Measurements from ENCODE around the gene SF3A2. TPM values are rescaled to one million over a fixed set of nuclear protein-coding genes. Genes with fewer than 3 reads are reported as not detected.

The SF3A2 gene
- total RNA-seq, 1 experiment from 2014 or later = 107 TPM

DNA sequence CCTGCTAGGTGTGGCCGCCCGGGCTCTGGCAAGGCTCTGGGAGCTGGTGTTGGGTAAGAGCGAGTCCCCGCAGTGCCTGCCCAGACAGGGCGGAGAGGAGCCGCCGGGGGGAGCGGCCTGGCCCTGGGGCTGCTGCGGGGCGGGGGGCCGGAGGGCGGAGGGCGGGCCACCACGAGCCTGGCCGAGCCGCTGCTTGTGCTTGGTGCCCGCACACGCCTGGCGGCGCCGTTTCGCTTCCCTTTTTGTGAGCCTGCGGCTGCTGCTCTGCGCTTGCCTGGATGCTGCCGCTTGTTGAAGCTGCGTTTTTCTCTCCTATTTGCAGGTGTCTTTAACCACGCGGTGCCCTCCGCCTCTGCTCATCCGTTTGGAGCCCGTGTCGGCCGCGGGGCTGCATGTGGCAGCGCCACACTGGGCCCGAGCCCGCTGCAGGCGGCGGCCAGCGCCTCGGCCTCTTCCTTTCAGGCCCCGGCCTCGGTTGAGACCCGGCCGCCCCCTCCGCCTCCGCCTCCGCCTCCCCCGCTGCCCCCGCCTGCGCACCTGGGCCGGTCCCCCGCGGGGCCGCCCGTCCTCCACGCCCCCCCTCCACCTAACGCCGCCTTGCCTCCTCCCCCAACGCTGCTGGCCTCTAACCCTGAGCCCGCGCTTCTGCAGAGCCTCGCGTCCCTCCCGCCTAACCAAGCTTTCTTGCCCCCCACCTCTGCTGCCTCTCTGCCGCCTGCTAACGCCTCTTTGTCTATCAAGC lies 9.0 kb upstream of the SF3A2 start:
- H3K36me3 ChIP-seq (replicated peaks; ENCODE audit: control insufficient read depth, insufficient read depth, low read length) = peaks cover 4% of the 10 kb centered on the region
- peak; percentile 80 for DNase-seq
- no peak overlapping the region for H3K4me3 ChIP-seq (ENCODE audit: insufficient read depth, low read depth, low read length)
- H3K27me3 ChIP-seq (ENCODE audit: control insufficient read depth, insufficient read depth, low read length) = no peaks in the 10 kb centered on the region

DNA sequence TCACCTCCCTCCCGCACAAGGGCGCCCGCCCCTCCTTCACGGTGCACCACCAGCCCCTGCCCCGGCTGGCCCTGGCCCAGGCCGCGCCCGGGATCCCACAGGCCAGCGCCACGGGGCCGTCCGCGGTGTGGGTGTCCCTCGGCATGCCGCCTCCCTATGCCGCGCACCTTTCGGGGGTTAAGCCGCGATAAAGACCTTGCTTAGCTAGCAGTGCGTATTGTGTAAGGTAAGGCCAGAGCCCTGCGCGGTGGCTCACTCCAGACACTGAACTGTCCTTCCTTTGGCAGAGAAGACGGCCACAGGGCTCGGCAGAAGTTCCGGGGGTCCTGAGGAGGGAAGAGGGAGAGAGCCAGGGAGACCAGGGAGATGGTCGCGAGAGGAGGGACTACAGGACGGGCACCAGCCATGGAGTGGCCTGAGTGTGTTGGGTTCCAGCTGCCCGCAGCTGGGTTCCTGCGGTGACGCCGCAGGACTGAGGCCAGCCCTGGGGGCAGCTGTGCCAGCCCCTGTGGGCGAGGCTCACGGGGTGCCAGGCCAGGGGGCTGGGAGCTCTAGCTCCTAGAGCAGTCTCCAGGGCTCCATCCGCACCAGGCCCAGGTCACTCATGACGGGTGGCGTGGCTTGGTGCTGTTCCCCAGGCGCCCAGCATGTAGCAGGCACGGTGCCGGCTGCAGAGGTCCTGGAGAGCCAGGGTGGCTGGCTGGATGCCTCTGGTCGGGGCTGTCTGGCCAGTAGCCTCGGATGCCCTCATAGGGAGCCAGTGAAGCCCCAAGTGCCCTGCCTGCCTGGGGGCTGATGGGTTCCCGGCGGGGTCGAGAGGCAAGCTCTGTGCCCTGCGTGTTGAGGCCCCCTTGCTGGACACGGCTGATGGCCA lies 8.2 kb upstream of the SF3A2 start:
- Histone ChIP-seq H3K4me3 (ENCODE audit: insufficient read depth, low read depth, low read length) (no peak overlapping the region), H3K36me3 (replicated peaks; ENCODE audit: control insufficient read depth, insufficient read depth, low read length) (peaks cover 4% of the 10 kb centered on the region), H3K27me3 (ENCODE audit: control insufficient read depth, insufficient read depth, low read length) (no peaks in the 10 kb centered on the region)
- no peak for DNase-seq

DNA sequence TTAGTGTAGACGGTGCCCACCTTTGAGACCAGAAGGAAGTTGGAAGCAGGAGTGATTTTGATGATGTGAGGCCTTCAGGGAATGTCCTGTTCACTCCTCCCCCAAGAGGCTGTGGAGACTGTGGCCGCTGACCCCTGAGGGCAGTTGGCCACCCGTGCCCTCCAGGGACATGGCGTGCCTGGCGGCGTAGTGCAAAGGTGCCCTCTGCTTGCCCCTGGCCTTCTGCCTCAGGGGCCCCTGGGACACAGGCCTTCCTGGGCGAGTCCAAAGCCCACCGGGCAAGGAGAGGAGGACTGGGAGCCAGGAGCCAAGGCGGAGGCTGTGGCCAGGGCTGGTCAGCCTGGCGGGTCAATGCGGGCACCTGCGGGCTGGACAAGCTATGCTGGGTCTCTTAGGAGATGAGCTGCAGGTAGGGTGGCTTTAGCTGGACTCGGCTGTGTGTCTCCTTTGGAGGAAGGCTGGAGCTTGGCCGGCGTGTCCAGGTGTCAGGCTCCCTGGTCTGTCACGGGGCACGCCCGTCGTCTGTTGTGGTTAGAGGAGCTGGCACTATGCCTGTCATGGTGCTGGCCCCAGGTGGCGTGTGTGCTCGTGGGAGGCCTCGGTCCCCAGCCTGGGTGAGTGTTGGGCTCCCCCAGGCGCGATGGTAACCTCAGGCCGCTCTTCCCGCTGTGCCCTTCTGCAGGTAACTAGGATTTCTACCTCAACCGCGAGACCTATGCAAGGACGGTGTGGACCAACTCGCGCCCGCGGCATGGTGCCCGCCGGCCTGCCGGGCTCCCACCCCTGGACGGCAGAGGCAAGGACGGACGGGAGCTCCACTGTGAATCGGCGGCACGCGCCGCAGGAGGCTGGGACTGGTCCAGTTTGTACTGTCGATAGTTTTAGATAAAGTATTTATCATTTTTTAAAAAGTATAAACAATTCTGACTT lies 7.3 kb upstream of the SF3A2 start:
- H3K36me3 ChIP-seq (replicated peaks; ENCODE audit: control insufficient read depth, insufficient read depth, low read length) = peaks cover 8% of the 10 kb centered on the region

DNA sequence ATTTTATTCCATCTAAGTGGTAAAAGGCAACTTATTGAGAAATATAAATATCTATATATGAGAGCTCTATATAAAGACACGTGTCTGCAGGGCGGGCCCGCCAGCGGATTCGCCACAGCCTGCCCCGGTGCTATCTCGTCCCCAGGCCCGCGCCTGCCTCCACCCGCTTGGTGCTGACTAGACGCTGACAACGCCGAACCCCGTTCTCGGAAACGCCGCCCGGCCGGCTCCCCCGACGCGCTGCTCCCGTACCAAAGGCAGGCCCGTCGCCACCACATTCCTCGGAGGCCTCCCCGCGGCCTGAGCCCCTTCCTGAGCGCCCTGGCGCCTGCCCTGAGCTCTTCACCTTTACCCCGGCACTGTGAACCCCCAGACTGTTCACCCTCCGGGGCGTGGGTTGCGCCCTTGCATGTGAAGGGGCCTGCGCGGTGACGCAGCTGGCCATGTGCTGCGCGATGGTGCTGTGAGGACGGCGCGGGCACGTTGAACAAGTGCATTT lies 6.5 kb upstream of the SF3A2 start:
- Histone ChIP-seq H3K4me3 (ENCODE audit: insufficient read depth, low read depth, low read length) (no peak overlapping the region), H3K36me3 (replicated peaks; ENCODE audit: control insufficient read depth, insufficient read depth, low read length) (peaks cover 5% of the 10 kb centered on the region), H3K27me3 (ENCODE audit: control insufficient read depth, insufficient read depth, low read length) (no peaks in the 10 kb centered on the region)
- DNase-seq = peak; percentile 76

More for the DNA sequence above, 7.3 kb upstream of the SF3A2 start:
- DNase-seq = peak; percentile 68
- Histone ChIP-seq H3K4me3 (ENCODE audit: insufficient read depth, low read depth, low read length) (no peak overlapping the region), H3K27me3 (ENCODE audit: control insufficient read depth, insufficient read depth, low read length) (no peaks in the 10 kb centered on the region)

- no peaks in the 10 kb centered on the region for H3K27me3 ChIP-seq (ENCODE audit: control insufficient read depth, insufficient read depth, low read length)
- H3K36me3 ChIP-seq (replicated peaks; ENCODE audit: control insufficient read depth, insufficient read depth, low read length) = peaks cover 3% of the 10 kb centered on the region
- DNase-seq = no peak
- H3K4me3 ChIP-seq (ENCODE audit: insufficient read depth, low read depth, low read length) = no peak overlapping the region
Observed at GRCh38 chr19:2230807-2231533, 5.7 kb upstream of the SF3A2 start.

DNA sequence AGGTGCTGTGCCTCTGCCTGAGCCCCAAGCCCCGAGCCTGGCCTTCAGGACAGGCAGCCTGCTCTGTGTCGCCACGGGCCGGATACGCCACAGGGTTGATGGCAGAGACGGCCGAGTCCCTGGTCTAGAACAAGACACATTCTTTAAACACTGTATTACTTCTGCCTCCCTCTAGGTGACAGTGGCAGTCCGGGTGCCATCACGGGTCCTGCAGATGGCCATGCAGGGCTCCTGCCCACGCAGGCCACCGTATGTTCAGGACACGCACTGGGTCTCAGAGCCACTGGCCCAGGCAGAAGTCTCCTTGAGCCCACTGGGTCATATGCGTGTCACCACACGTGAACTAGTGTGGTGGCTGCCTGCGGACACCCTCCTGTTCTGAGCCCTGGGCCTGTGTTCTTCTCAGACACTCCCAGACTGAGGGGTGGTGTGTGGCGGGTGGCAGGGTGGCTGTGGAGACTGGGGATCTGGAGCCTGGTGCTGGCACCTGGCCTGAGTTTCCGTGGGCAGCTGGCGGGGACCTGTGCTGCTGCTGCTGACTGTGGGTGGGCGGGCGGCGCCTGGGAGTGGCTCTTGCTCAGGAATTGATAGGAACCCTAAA lies 4.9 kb upstream of the SF3A2 start:
- H3K27me3 ChIP-seq (ENCODE audit: control insufficient read depth, insufficient read depth, low read length) = no peaks in the 10 kb centered on the region
- peak; percentile 82 for DNase-seq
- H3K36me3 ChIP-seq (replicated peaks; ENCODE audit: control insufficient read depth, insufficient read depth, low read length) = peaks cover 3% of the 10 kb centered on the region

DNA sequence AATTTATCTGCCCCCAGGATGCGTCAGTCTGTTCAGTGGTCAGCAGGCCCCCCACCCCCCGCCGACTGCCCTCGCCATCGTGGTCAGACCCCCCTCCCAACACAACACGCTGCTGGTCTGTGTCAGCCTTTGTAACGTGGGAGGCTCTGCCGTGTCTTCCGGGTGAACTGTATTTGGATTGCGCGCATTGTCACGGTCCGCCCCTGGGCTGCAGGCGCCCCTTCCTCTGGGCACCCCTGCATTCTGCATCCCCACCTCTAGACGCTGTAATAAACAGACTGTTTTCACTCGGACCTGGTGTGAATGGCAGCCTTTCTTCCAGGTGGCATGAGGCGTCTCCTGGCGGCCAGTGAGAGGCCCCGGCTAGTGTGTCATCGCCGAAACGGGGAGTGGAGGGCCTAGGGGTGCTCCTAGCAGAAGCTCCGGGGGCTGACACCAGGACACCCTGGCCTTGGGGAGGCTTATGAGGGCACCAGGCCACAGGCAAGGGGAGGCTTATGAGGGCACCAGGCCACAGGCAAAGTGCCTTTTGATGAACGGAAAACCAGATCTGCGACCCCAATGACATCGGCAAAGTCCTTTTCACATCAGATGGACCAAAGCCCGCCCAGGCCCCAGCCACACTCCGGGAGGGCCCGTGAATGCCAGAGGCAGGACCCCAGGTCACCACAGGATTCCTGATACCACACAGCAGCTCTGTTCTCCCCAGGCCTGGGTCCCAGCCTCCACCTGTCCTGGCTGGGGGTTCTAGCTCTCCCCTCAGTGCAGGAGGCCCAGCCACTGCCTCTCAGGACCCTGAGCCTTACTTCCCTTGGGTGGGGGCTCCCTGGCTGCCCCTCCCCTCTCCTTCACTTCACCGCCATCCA lies 4.1 kb upstream of the SF3A2 start:
- Histone ChIP-seq H3K27me3 (ENCODE audit: control insufficient read depth, insufficient read depth, low read length) (no peaks in the 10 kb centered on the region), H3K36me3 (replicated peaks; ENCODE audit: control insufficient read depth, insufficient read depth, low read length) (peaks cover 3% of the 10 kb centered on the region)

More for the DNA sequence above, 4.9 kb upstream of the SF3A2 start:
- no peak overlapping the region for H3K4me3 ChIP-seq (ENCODE audit: insufficient read depth, low read depth, low read length)

DNA sequence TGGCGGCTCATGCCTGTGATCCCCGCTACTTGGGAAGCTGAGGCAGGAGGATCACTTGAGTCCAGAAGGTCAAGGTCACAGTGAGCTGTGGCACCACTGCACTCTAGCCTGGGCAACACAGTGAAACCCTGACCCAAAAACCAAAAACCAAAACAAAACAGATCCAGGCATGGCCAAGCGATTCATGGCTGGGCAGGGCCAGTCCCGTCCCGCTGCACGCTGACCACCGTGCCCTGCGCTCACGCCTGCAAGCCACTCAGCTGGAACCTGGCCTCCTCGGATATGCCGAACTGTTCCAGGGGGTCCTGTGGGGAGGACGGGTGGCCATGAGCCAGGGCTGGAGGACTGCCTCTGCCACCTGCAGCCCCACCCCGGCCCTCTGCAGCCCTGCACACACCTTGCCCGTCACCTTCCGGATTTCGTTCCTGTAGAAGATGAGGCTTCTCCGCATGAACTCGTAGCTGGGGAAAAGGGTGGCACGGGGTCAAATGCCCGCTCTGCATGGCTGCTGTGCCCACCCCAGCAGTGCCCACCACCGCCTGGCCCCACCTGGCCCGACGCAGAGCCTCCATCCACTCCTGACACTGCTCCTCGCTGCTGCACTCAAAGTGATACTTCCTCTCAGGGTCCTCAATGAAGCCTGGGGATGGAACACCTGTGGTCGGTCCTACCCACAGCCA lies 2.9 kb upstream of the SF3A2 start:
- DNase-seq = no peak
- peaks cover 3% of the 10 kb centered on the region for H3K36me3 ChIP-seq (replicated peaks; ENCODE audit: control insufficient read depth, insufficient read depth, low read length)
- H3K4me3 ChIP-seq (ENCODE audit: insufficient read depth, low read depth, low read length) = no peak overlapping the region
- H3K27me3 ChIP-seq (ENCODE audit: control insufficient read depth, insufficient read depth, low read length) = no peaks in the 10 kb centered on the region

More for the DNA sequence above, 4.1 kb upstream of the SF3A2 start:
- H3K4me3 ChIP-seq (ENCODE audit: insufficient read depth, low read depth, low read length) = no peak overlapping the region
- DNase-seq = no peak

- DNase-seq = no peak
- H3K36me3 ChIP-seq (replicated peaks; ENCODE audit: control insufficient read depth, insufficient read depth, low read length) = peaks cover 3% of the 10 kb centered on the region
- H3K4me3 ChIP-seq (ENCODE audit: insufficient read depth, low read depth, low read length) = peak overlapping the region; percentile 93
- no peaks in the 10 kb centered on the region for H3K27me3 ChIP-seq (ENCODE audit: control insufficient read depth, insufficient read depth, low read length)
Observed at GRCh38 chr19:2234996-2235380, 1.6 kb upstream of the SF3A2 start.

DNA sequence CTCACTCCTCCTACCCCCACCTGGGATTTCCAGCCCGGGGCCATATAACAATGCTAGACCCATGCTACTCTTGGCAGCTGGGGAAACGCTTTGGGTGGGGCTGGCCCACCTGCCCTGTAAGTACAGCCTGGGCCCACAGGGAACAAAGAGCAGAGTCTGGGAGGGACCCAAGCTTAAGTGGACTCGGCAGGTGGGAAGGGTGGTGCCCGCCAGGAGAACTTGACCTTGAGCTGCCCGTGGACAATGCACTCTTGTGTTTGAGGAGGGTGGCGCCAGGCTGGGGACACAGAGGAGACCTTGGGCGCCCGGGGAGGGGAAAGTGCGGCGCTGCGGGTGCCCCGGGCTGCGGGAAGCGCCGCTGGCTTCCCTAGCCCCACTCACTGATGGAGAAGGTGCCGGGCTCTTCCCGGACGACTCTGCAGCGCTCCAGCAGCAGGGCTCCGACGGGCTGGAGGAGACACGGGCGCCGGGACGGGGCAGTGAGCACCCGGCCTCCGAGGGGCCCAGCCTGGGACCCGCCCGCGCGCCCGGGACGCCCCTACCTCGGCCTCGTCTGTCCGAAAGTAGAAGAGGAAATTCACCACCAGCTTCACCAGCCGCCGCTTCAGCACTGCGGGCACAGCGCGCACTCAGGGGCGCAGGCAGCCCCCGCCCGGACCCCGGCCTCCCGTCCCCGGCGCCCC lies 1.1 kb upstream of the SF3A2 start:
- DNase-seq = peak; percentile 82
- Histone ChIP-seq H3K4me3 (ENCODE audit: insufficient read depth, low read depth, low read length) (peak overlapping the region; percentile 93), H3K27me3 (ENCODE audit: control insufficient read depth, insufficient read depth, low read length) (no peaks in the 10 kb centered on the region), H3K36me3 (replicated peaks; ENCODE audit: control insufficient read depth, insufficient read depth, low read length) (peaks cover 3% of the 10 kb centered on the region)

GRCh38 chr19:2236064-2236313 lies 635 bp upstream of the SF3A2 start:
- Histone ChIP-seq H3K36me3 (replicated peaks; ENCODE audit: control insufficient read depth, insufficient read depth, low read length) (peaks cover 3% of the 10 kb centered on the region), H3K27me3 (ENCODE audit: control insufficient read depth, insufficient read depth, low read length) (no peaks in the 10 kb centered on the region), H3K4me3 (ENCODE audit: insufficient read depth, low read depth, low read length) (peak overlapping the region; percentile 93)
- peak; percentile 100 for DNase-seq
